ENCODE data around the gene BCL3. TPM values are rescaled to one million over a fixed set of nuclear protein-coding genes. Genes with fewer than 3 reads are reported as not detected.
A peak's percentile ranks its signal among the peaks of the same experiment; 100 is the strongest.
"Not testable (repeated sequence)": the region's sequence is repeated elsewhere in the genome, so short reads cannot be mapped to it uniquely, and the experiment has no call there.

Gene BCL3
- total RNA-seq, 2 experiments from 2014 or later = 19.0 to 23.8 TPM

DNA sequence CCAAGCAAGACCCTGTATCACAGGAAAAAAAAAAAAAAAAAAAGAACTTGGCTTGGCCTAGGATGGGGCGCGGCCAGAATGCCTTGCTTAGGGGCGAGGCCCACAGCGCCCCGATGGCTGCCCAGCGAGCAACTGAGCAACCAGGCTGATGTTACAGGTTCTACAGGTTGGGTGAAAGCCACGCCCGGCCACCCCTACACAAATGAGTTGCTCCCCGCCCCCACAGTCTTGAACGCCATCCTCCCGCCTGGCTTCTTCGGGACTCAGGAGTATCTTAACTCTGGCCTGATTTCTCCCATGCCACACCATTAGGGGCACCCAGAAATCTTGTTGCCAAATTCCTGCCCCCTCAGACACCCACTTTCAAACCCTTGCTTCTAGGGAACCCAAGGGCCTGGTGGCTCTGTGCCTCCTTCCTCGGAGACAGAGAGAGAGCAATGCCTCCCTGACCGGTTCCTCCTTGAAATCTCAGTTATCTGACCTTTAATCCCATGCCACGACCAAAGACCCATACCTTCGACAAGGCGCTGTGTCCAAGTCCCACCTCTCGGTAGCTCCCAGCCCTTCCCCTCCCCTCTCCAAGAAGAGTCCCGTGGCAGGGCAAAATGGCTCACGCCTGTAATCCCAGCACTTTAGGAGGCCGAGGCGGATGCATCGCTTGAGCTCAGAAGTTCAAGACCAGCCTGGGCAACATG lies 28.0 kb downstream of the BCL3 start:
- no peaks in the 10 kb centered on the region for H3K9me3 Mint-ChIP-seq
- no peak overlapping the region for H3K27ac Mint-ChIP-seq
- no peaks in the 10 kb centered on the region for H3K27me3 Mint-ChIP-seq
- no peak overlapping the region for H3K4me3 Mint-ChIP-seq
- H3K4me1 Mint-ChIP-seq = no peaks in the 10 kb centered on the region
- DNase-seq = no peak
- no peaks in the 10 kb centered on the region for H3K36me3 Mint-ChIP-seq

DNA sequence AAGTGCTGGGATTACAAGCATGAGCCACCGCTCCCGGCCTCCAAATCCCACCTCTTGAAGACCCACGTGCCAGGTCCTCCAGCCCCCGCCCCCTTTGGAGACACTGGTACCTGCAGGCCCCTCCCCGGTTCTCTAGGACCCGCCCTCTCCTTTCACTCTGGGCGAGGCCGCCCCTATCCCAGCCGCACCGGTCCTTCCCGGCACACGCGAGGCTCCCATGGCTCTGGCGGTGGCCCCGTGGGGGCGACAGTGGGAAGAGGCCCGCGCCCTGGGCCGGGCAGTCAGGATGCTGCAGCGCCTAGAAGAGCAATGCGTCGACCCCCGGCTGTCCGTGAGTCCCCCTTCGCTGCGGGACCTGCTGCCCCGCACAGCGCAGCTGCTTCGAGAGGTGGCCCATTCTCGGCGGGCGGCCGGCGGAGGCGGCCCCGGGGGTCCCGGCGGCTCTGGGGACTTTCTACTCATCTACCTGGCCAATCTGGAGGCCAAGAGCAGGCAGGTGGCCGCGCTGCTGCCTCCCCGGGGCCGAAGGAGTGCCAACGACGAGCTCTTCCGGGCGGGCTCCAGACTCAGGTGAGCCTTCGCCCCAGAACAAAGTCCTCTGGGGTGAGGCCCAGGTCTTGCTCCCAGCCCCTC lies 29.3 kb downstream of the BCL3 start, which contains the start of gene CBLC:
CBLC (plus strand) TSS at position 176 of the 633 bp plus-strand sequence; CDS start at position 218, 42 bp downstream.
- H3K36me3 Mint-ChIP-seq = no peaks in the 10 kb centered on the region
- no peak within 1 kb of the TSS for H3K4me3 Mint-ChIP-seq
- no peak for DNase-seq
- no peaks in the 10 kb centered on the region for H3K27me3 Mint-ChIP-seq
- no peaks in the 10 kb centered on the region for H3K4me1 Mint-ChIP-seq
- no peak within 1 kb of the TSS for H3K27ac Mint-ChIP-seq
- no peaks in the 10 kb centered on the region for H3K9me3 Mint-ChIP-seq

DNA sequence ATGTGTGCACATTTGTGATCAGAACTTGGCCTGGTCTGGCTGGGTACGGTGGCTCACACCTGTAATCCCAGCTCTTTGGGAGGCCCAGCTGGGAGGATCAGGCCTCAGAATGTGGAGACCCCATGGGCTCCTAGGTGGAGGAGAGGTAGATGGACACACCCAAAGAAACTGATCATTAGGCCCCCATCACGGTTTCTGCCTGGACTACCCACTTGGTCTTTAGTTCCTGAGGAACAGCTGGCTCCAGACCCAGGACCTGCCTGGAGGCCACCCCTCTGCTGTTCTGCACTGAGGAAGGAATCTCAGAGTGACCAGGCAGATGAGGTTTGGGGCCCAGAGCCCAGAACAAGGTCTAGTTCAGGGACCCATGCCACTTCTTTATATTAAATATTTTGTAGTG lies 30.6 kb downstream of the BCL3 start:
- Mint-ChIP-seq H3K36me3 (no peaks in the 10 kb centered on the region), H3K27ac (no peak overlapping the region), H3K9me3 (no peaks in the 10 kb centered on the region), H3K4me1 (peaks cover 2% of the 10 kb centered on the region), H3K4me3 (no peak overlapping the region), H3K27me3 (peaks cover under 1% of the 10 kb centered on the region)
- DNase-seq = no peak

DNA sequence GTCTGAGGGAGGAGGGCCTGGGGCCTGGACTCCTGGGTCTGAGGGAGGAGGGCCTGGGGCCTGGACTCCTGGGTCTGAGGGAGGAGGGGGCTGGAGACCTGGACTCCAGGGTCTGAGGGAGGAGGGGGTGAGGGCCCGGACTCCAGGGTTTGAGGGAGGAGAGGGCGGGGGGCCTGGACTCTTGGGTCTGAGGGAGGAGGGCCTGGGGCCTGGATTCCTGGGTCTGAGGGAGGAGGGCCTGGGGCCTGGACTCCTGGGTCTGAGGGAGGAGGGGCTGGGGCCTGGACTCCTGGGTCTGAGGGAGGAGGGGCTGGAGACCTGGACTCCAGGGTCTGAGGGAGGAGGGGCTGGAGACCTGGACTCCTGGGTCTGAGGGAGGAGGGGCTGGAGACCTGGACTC lies 33.2 kb downstream of the BCL3 start:
- H3K27me3 Mint-ChIP-seq, H3K27ac Mint-ChIP-seq, DNase-seq, H3K4me3 Mint-ChIP-seq, H3K36me3 Mint-ChIP-seq, H3K4me1 Mint-ChIP-seq, H3K9me3 Mint-ChIP-seq: not testable (repeated sequence)

DNA sequence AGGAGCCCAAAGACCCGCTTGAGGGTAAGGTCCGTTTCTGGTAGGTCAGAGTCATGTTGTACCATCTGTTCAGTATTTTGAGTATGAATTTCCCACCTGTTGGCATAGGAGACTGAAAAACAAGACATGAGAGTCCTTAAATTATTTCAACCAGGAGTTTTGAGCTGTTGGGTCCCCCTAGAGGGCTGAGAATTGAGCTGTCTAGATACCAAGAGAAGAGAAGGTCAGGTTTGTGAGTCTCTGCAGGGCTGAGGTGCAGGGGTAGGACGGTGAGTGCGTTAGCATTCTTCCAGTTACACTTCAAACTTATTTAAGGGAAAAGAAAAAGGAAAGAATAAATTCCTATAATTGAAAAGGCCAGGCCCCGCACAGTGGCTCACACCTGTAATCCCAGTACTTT lies 34.2 kb downstream of the BCL3 start:
- peaks cover 2% of the 10 kb centered on the region for H3K27me3 Mint-ChIP-seq
- DNase-seq = no peak
- no peaks in the 10 kb centered on the region for H3K36me3 Mint-ChIP-seq
- no peak overlapping the region for H3K27ac Mint-ChIP-seq
- no peak overlapping the region for H3K4me3 Mint-ChIP-seq
- peaks cover 7% of the 10 kb centered on the region for H3K4me1 Mint-ChIP-seq
- H3K9me3 Mint-ChIP-seq = no peaks in the 10 kb centered on the region

DNA sequence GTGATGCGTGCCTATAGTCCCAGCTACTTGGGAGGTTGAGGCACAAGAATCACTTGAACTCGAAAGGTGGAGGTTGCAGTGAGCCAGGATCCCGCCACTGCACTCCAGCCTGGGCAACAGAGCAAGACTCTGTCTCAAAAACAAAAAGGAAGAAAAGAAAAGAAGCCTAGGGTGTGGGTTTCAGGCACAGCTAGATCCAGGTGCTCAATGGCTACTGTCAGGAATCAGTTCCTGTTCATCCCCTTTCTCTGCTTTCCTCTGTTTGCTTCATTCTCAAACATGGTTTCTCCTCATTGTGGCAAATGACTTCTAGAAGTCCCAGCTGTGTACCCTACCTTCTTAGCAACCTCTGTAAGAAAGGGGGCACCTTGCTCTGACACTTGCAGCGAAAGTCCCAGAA lies 35.0 kb downstream of the BCL3 start:
- peaks cover 7% of the 10 kb centered on the region for H3K4me1 Mint-ChIP-seq
- no peak overlapping the region for H3K27ac Mint-ChIP-seq

DNA sequence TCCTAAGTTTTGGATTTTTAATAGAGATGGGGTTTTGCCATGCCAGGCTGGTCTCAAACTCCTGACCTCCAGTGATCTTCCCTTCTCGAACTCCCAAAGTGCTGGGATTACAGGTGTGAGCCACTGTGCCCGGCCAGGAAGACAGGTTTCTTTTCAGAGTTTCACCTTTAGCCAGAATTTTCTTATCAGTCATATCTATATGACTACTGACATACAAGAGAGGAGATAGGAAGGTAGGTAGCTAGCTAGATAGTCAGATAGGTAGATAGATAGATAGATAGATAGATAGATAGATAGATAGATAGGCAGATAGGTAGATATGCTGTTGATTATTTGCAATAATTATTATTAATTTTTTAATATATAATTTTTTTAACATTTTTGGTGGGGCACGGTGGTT lies 36.8 kb downstream of the BCL3 start:
- Mint-ChIP-seq H3K27ac (no peak overlapping the region), H3K4me3 (no peak overlapping the region), H3K9me3 (no peaks in the 10 kb centered on the region), H3K27me3 (peaks cover 2% of the 10 kb centered on the region), H3K4me1 (peaks cover 7% of the 10 kb centered on the region), H3K36me3 (no peaks in the 10 kb centered on the region)
- no peak for DNase-seq

More for the DNA sequence above, 35.0 kb downstream of the BCL3 start:
- no peaks in the 10 kb centered on the region for H3K36me3 Mint-ChIP-seq
- DNase-seq = no peak
- no peaks in the 10 kb centered on the region for H3K9me3 Mint-ChIP-seq
- no peak overlapping the region for H3K4me3 Mint-ChIP-seq
- H3K27me3 Mint-ChIP-seq = peaks cover 2% of the 10 kb centered on the region

DNA sequence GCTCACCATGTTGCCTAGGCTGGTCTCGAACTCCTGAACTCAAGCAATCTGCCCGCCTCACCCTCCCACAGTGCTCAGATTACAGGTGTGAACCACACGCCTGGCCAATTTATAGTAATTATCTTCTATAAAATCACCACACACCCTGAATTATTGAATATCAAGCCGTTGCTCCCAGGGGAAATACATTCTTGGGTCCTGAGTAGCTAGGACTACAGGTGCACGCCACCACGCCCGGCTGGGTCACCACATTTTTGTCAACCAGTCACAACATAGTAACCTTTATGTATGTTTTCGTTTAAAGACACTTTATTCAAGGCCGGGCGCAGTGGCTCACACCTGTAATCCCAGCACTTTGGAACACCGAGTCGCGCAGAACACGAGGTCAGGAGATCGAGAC lies 37.5 kb downstream of the BCL3 start:
- Mint-ChIP-seq H3K36me3 (no peaks in the 10 kb centered on the region), H3K9me3 (no peaks in the 10 kb centered on the region), H3K4me1 (peaks cover 7% of the 10 kb centered on the region), H3K27me3 (peaks cover 2% of the 10 kb centered on the region), H3K4me3 (no peak overlapping the region), H3K27ac (no peak overlapping the region)
- DNase-seq = no peak

DNA sequence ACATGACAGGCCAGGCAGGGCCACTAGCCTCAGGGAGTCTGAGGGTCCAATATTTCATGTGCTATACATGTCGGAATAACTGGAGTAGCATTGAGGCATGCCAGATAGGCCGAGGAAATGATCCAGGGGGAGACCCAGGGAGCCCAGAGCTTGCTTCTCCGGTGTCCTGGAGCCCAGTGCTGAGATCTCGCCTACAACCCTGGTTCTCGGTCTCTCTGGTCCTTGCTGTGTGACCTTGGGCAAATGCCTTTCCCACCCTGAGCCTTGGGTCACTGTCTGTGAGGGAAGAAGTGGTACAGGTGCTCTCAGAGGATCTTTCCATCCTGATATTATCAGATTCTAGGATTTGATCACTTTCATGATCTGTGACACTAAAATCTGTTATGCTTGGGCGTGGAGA lies 40.5 kb downstream of the BCL3 start:
- Mint-ChIP-seq H3K4me3 (no peak overlapping the region), H3K36me3 (no peaks in the 10 kb centered on the region), H3K27me3 (peaks cover 2% of the 10 kb centered on the region), H3K4me1 (peaks cover 7% of the 10 kb centered on the region), H3K9me3 (no peaks in the 10 kb centered on the region), H3K27ac (no peak overlapping the region)
- DNase-seq = no peak

DNA sequence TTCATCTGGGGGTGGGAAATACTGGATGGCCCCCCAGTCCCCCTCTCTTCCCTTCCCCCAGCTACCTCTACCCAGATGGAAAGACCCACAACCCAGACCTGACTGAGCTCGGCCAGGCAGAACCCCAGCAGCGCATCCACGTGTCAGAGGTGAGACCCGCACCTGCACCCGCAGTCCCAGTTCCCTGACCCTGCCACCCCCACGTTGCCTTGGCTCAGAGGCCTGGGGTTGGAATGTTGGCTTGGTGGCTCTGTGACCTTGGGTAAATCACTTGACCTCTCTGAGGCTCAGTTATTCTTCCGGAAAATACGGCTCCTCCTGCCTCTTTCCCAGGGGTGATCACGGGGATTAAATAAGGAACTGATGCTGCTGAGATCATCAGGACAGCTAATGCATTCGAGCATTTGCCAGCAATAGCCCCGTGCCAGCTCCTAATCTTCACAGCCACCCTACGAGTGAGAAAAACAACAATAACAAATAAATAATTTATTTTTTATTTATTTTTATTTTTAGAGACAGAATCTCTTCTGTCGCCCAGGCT lies 41.5 kb downstream of the BCL3 start:
- Mint-ChIP-seq H3K4me1 (no peaks in the 10 kb centered on the region), H3K36me3 (no peaks in the 10 kb centered on the region), H3K9me3 (no peaks in the 10 kb centered on the region), H3K4me3 (no peak overlapping the region), H3K27ac (no peak overlapping the region), H3K27me3 (no peaks in the 10 kb centered on the region)
- DNase-seq = no peak

DNA sequence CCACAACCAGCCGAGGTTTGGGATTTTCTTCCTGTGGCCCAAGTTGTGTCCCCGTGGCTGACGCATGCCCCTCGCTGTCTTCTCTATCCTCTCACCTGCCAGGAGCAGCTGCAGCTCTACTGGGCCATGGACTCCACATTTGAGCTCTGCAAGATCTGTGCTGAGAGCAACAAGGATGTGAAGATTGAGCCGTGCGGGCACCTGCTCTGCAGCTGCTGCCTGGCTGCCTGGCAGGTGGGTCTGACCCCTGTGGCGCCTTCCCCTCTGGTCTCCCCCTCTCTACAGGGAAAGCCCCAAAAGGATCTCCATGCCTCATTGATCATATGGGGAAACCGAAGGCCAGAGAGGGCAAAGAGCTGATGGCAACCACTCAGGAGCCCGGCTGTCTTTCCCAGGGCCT lies 43.8 kb downstream of the BCL3 start:
- Mint-ChIP-seq H3K9me3 (no peaks in the 10 kb centered on the region), H3K27me3 (no peaks in the 10 kb centered on the region), H3K4me1 (peaks cover 9% of the 10 kb centered on the region), H3K27ac (no peak overlapping the region), H3K36me3 (no peaks in the 10 kb centered on the region), H3K4me3 (no peak overlapping the region)
- no peak for DNase-seq

DNA sequence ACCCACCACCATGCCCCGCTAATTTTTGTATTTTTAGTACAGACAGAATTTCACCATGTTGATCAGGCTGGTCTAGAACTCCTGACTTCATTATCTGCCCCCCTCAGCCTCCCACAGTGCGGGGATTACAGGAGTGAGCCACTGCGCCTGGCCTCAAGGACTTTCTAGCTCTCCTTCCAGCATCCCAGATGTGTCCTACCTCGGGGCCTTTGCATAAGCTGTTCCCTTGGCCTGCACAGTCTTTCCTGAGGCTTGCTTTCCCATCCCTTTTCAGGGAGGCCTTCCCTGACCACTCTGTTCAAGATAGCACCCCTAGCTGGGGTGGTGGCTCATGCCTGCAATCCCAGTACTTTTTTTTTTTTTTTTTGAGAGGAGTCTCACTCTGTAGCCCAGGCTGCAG lies 46.1 kb downstream of the BCL3 start:
- Mint-ChIP-seq H3K36me3 (no peaks in the 10 kb centered on the region), H3K4me1 (peaks cover 9% of the 10 kb centered on the region), H3K27ac (no peak overlapping the region), H3K9me3 (no peaks in the 10 kb centered on the region), H3K27me3 (no peaks in the 10 kb centered on the region), H3K4me3 (no peak overlapping the region)
- no peak for DNase-seq

DNA sequence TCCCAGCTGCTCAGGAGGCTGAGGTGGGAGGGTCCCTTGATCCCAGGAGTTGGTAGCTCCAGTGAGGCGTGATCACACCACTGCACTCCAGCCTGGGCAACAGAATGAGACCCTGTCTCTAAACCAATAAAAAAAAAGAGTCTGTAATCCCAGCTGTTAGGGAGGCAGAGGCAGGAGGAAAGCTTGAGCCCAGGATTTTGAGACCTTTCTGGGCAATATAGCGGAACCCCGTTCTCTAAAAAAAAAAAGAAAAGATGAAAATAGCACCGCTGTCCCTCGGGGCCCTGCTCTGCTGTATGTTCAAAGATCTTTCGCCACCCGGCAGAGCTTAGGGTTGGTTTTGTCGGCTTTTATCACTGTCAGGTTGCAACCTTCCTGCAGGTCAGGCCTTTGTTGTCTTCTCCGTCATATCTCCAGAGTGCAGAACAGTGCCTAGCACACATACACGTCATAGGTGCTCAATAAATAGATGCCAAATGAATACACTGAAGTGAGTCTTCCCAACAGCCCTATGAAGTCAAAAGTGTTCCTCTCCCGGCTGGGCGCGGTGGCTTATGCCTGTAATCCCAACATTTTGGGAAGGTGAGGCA lies 47.0 kb downstream of the BCL3 start:
- H3K36me3 Mint-ChIP-seq = no peaks in the 10 kb centered on the region
- H3K9me3 Mint-ChIP-seq = no peaks in the 10 kb centered on the region
- H3K4me1 Mint-ChIP-seq = peaks cover 9% of the 10 kb centered on the region
- H3K27ac Mint-ChIP-seq = no peak overlapping the region
- H3K27me3 Mint-ChIP-seq = no peaks in the 10 kb centered on the region
- no peak overlapping the region for H3K4me3 Mint-ChIP-seq
- DNase-seq = no peak

DNA sequence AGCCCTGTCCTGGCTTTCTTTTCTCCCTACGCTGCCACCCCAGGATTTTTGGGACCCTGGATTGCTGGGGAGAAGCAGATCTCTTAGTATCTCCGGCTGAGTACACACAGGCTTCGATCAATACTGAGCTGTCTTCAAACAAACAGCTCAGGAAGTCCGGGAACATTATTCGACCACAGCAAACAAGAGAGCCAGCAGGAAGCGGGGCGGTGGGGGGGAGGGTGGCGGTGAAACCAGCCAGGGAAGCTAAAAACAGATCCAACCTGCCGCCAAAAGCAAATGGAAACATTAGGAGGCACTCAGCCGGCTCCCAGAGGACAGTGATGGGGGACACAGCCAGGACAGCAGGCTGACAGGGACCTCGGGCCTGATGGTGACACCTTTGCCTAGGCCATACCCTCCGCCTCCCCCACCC lies 48.2 kb downstream of the BCL3 start:
- Mint-ChIP-seq H3K27me3 (no peaks in the 10 kb centered on the region), H3K4me3 (no peak overlapping the region), H3K4me1 (peaks cover 9% of the 10 kb centered on the region), H3K27ac (peak overlapping the region; percentile 39), H3K36me3 (no peaks in the 10 kb centered on the region), H3K9me3 (no peaks in the 10 kb centered on the region)
- no peak for DNase-seq

DNA sequence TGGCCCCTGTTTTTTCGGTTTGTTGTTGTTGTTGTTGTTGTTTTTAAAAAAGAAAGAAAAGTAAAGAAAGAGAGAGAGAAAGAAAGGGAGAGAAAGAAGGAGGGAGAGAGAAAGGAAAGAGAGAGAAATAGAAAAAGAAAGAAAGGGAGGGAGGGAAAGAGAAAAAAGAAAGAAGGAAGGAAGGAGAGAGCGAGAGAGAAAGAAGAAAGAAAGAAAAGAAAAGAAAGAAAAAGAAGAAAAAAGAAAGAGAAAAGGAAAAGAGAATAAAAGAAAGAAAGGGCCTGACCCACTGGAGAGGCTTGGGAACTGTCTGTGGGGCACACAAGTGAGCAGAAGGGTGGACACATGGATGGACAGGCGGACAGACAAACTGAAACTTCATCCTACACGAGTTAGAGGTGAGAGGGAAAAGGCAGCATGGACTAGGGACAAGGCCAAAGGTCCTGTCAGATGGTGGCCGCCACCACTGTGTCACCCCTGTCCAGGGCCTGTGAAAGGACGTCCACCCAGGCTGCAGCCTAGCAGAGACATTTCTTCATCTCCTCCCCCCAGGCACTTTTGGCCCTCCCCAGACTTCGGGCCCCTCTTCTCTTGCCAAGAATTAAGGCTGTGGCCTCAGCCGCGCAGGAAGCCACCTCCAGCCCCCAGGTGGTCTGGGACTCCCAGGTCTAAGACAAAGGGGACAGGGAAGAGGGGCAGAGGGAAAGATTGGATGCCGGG lies 51.3 kb downstream of the BCL3 start:
- Mint-ChIP-seq H3K27me3 (no peaks in the 10 kb centered on the region), H3K36me3 (no peaks in the 10 kb centered on the region), H3K4me3 (no peak overlapping the region), H3K4me1 (peaks cover 9% of the 10 kb centered on the region), H3K27ac (no peak overlapping the region), H3K9me3 (no peaks in the 10 kb centered on the region)
- no peak for DNase-seq

All from activated naive CD8-positive, alpha-beta T cell treated with anti-CD3 and anti-CD28 coated beads for 36 hours (primary cell).